B cell (primary cell): ENCODE data around the gene KCNJ1.

Experiments
- CTCF ChIP-seq: fragments of 200-600 bp; IDR thresholded peaks from one replicate; pipeline ENCODE4 v1.8.0; 2022; ENCODE audit warnings: antibody characterized with exemption, mild to moderate bottlenecking
- EZH2 ChIP-seq: IDR thresholded peaks from 2 replicates; pipeline ENCODE4 v1.6.1; 2012; ENCODE audit warnings: borderline replicate concordance, low read depth, mild to moderate bottlenecking, moderate library complexity, low read length; ENCODE audit not compliant: insufficient read depth, poor library complexity, severe bottlenecking

GRCh38 chr11:128916681-128917080 lies 49.6 kb upstream of the KCNJ1 start:
- no peak for TF ChIP-seq CTCF
- no peak for TF ChIP-seq EZH2
